Fibroblast of pulmonary artery (primary cell): Measurements from ENCODE around the gene CITED4.
A peak's percentile ranks its signal among the peaks of the same experiment; 100 is the strongest.

Source experiments
- DNase-seq: peaks from one replicate; pipeline ENCODE4 v3.0.0-alpha.2; 2010; ENCODE audit warnings: low read depth
- H3K4me3 ChIP-seq: replicated peaks from 2 replicates; pipeline ENCODE4 v1.5.1; 2011; ENCODE audit warnings: low read depth, mild to moderate bottlenecking, control low read depth, low read length, moderate library complexity
- CTCF ChIP-seq: IDR thresholded peaks from 2 replicates; pipeline ENCODE4 v1.5.1; 2011; ENCODE audit warnings: mild to moderate bottlenecking, control low read depth, low read length, inconsistent platforms; ENCODE audit errors: missing control alignments

The CITED4 gene

GRCh38 chr1:40822890-40823289, 39.3 kb downstream of the CITED4 start:
- no peak for TF ChIP-seq CTCF
- no peak overlapping the region for H3K4me3 ChIP-seq
- no peak for DNase-seq

GRCh38 chr1:40820911-40821693, 41.1 kb downstream of the CITED4 start:
- H3K4me3 ChIP-seq = no peak overlapping the region
- TF ChIP-seq CTCF = no peak
- no peak for DNase-seq

- no peak overlapping the region for H3K4me3 ChIP-seq
- DNase-seq = no peak
- TF ChIP-seq CTCF = no peak
These were observed 41.8 kb downstream of the CITED4 start for GRCh38 chr1:40820251-40820797.

- TF ChIP-seq CTCF = no peak
These were observed 43.1 kb downstream of the CITED4 start for GRCh38 chr1:40819101-40819500.

GRCh38 chr1:40818264-40818961, 43.8 kb downstream of the CITED4 start:
- peak overlapping the region; percentile 40 for H3K4me3 ChIP-seq
- no peak for TF ChIP-seq CTCF
- DNase-seq = no peak

More at GRCh38 chr1:40819101-40819500, 43.1 kb downstream of the CITED4 start:
- DNase-seq = no peak
- no peak overlapping the region for H3K4me3 ChIP-seq

- DNase-seq = no peak
- TF ChIP-seq CTCF = no peak
These were observed 44.3 kb downstream of the CITED4 start for GRCh38 chr1:40817791-40818263.

More at GRCh38 chr1:40817791-40818263, 44.3 kb downstream of the CITED4 start:
- peak overlapping the region; percentile 40 for H3K4me3 ChIP-seq
